Measurements from ENCODE around the gene CEP120.

GRCh38 chr5:123440456-123441181 lies 17.4 kb upstream of the CEP120 start:
- TF ChIP-seq CTCF (IDR thresholded peaks at IDR 0.05): no peak
- TF ChIP-seq POLR2A (IDR thresholded peaks at IDR 0.05): no peak

Measured in prostate gland (tissue), 2 donors.